HT1080 (cell line): ENCODE results near the gene ADIPOR2. TPM values are rescaled to one million over a fixed set of nuclear protein-coding genes. Genes with fewer than 3 reads are reported as not detected.
"Not testable (repeated sequence)": the region's sequence is repeated elsewhere in the genome, so short reads cannot be mapped to it uniquely, and the experiment has no call there.

Source experiments
- DNase-seq: peaks from one replicate; pipeline ENCODE4 v3.0.0-alpha.2; 2015; ENCODE audit warnings: low read depth
- total RNA-seq: library from RNA; depleted of rRNA; stranded (reverse); fragments of >200 nt; shearing (Covaris generic); gene quantifications from 2 replicates; pipeline ENCODE4 v1.2.3, GENCODE V29; 2014

Gene ADIPOR2
- total RNA-seq, 1 experiment from 2014 or later: 42.7 TPM

- DNase-seq: no peak
Observed at GRCh38 chr12:1703771-1704722, 13.2 kb downstream of the ADIPOR2 start.

GRCh38 chr12:1705774-1706631 lies 15.1 kb downstream of the ADIPOR2 start:
- DNase-seq: no peak

GRCh38 chr12:1706632-1706980 lies 15.7 kb downstream of the ADIPOR2 start:
- DNase-seq: no peak

GRCh38 chr12:1707051-1707450 lies 16.2 kb downstream of the ADIPOR2 start:
- DNase-seq: no peak

- DNase-seq: not testable (repeated sequence)
Observed at GRCh38 chr12:1709968-1710367, 19.1 kb downstream of the ADIPOR2 start.

GRCh38 chr12:1710870-1711269 lies 20.0 kb downstream of the ADIPOR2 start:
- not testable (repeated sequence) for DNase-seq

GRCh38 chr12:1711536-1712211 lies 20.8 kb downstream of the ADIPOR2 start:
- not testable (repeated sequence) for DNase-seq

GRCh38 chr12:1712305-1712704 lies 21.4 kb downstream of the ADIPOR2 start:
- DNase-seq: not testable (repeated sequence)

GRCh38 chr12:1712852-1713251 lies 22.0 kb downstream of the ADIPOR2 start:
- DNase-seq: not testable (repeated sequence)

GRCh38 chr12:1713783-1714348 lies 23.0 kb downstream of the ADIPOR2 start:
- not testable (repeated sequence) for DNase-seq

- not testable (repeated sequence) for DNase-seq
Observed at GRCh38 chr12:1715459-1715858, 24.6 kb downstream of the ADIPOR2 start.

GRCh38 chr12:1716215-1716862 lies 25.5 kb downstream of the ADIPOR2 start:
- no peak for DNase-seq

- DNase-seq: no peak
Observed at GRCh38 chr12:1716911-1717310, 26.0 kb downstream of the ADIPOR2 start.

- no peak for DNase-seq
Observed at GRCh38 chr12:1719139-1719538, 28.3 kb downstream of the ADIPOR2 start.

GRCh38 chr12:1720494-1720893 lies 29.6 kb downstream of the ADIPOR2 start:
- no peak for DNase-seq

- no peak for DNase-seq
Observed at GRCh38 chr12:1723721-1724120, 32.9 kb downstream of the ADIPOR2 start.

- DNase-seq: no peak
Observed at GRCh38 chr12:1724250-1724649, 33.4 kb downstream of the ADIPOR2 start.

- DNase-seq: no peak
Observed at GRCh38 chr12:1726753-1727152, 35.9 kb downstream of the ADIPOR2 start.

GRCh38 chr12:1728824-1729223 lies 38.0 kb downstream of the ADIPOR2 start:
- DNase-seq: no peak

GRCh38 chr12:1731019-1731687 lies 40.3 kb downstream of the ADIPOR2 start:
- no peak for DNase-seq
